ENCODE data around the gene CEACAM3. TPM values are rescaled to one million over a fixed set of nuclear protein-coding genes. Genes with fewer than 3 reads are reported as not detected.

Gene CEACAM3
- total and polyA plus RNA-seq, 4 donors, result 0.37 to 0.70 (median 0.59) TPM; not detected in 1

DNA sequence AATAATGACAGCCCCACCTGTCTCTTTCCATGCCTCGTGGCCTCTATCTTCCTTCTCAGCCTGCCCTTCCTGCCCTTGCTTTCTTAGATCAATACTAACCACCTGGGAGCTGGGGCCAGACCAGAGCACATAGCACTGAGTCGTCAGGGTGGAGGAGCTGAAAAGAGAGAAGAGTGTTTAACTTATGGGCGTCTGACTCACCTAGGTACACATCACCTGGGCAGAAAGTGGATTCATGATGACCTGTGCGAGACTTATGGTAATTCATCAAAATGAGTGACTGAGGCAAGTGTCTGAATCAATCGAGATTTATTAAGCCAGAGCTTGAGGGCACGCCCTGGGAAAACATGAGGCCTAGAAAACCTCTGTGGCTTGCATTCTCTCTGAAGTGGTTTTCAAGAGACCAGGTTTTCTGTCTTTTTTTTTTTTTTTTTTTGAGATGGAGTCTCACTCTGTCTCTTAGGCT, 21.8 kb upstream of the CEACAM3 start:
- 51% methylated on average over 6 of the region's 6 CpGs for WGBS
- peaks cover 0 to 8% (median 3%) of the 10 kb centered on the region in 4 donors for H3K27me3 ChIP-seq (ENCODE audit: control insufficient read depth in 4 of 4, insufficient read depth in 4 of 4, low read length in 3 of 4)
- no peak overlapping the region for H3K27ac ChIP-seq (ENCODE audit: low read depth in 1 of 2, low read length in 2 of 2)
- TF ChIP-seq GABPA (IDR thresholded peaks at IDR 0.05 in 1 of 2, conservative IDR thresholded peaks at IDR 0.05 in 1 of 2) (no peak), YY1 (IDR thresholded peaks at IDR 0.05) (no peak), RAD21 (IDR thresholded peaks at IDR 0.05) (no peak), ATF3 (IDR thresholded peaks at IDR 0.05) (no peak), JUND (IDR thresholded peaks at IDR 0.05) (no peak)
- no peak overlapping the region for H3K9ac ChIP-seq (ENCODE audit: low read depth in 1 of 2, low read length in 2 of 2)
- no peak overlapping the region for H3K4me3 ChIP-seq (ENCODE audit: low read depth in 1 of 3, low read length in 3 of 3)
- no peaks in the 10 kb centered on the region for H3K36me3 ChIP-seq (ENCODE audit: control insufficient read depth in 4 of 4, insufficient read depth in 3 of 4, low read depth in 1 of 4, low read length in 3 of 4)
- H3K9me3 ChIP-seq (ENCODE audit: control insufficient read depth in 4 of 4, low read length in 3 of 4), result no peaks in the 10 kb centered on the region
- no peaks in the 10 kb centered on the region for H3K4me1 ChIP-seq (ENCODE audit: control insufficient read depth in 4 of 4, insufficient read depth in 4 of 4, low read length in 3 of 4)
- DNase-seq (ENCODE audit: low spot score), result no peak

GRCh38 chr19:41776700-41777099, 19.7 kb upstream of the CEACAM3 start:
- TF ChIP-seq ATF3 (IDR thresholded peaks at IDR 0.05) (no peak), JUND (IDR thresholded peaks at IDR 0.05) (no peak), TAF1 (conservative IDR thresholded peaks at IDR 0.05) (no peak), FOXA1 (IDR thresholded peaks at IDR 0.05) (no peak), HNF4G (IDR thresholded peaks at IDR 0.05) (no peak), GABPA (IDR thresholded peaks at IDR 0.05 in 1 of 2, conservative IDR thresholded peaks at IDR 0.05 in 1 of 2) (no peak)
- TF ChIP-seq, protein P1, sequence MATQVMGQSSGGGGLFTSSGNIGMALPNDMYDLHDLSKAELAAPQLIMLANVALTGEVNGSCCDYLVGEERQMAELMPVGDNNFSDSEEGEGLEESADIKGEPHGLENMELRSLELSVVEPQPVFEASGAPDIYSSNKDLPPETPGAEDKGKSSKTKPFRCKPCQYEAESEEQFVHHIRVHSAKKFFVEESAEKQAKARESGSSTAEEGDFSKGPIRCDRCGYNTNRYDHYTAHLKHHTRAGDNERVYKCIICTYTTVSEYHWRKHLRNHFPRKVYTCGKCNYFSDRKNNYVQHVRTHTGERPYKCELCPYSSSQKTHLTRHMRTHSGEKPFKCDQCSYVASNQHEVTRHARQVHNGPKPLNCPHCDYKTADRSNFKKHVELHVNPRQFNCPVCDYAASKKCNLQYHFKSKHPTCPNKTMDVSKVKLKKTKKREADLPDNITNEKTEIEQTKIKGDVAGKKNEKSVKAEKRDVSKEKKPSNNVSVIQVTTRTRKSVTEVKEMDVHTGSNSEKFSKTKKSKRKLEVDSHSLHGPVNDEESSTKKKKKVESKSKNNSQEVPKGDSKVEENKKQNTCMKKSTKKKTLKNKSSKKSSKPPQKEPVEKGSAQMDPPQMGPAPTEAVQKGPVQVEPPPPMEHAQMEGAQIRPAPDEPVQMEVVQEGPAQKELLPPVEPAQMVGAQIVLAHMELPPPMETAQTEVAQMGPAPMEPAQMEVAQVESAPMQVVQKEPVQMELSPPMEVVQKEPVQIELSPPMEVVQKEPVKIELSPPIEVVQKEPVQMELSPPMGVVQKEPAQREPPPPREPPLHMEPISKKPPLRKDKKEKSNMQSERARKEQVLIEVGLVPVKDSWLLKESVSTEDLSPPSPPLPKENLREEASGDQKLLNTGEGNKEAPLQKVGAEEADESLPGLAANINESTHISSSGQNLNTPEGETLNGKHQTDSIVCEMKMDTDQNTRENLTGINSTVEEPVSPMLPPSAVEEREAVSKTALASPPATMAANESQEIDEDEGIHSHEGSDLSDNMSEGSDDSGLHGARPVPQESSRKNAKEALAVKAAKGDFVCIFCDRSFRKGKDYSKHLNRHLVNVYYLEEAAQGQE (IDR thresholded peaks at IDR 0.05), result no peak
- TF ChIP-seq, protein P2, sequence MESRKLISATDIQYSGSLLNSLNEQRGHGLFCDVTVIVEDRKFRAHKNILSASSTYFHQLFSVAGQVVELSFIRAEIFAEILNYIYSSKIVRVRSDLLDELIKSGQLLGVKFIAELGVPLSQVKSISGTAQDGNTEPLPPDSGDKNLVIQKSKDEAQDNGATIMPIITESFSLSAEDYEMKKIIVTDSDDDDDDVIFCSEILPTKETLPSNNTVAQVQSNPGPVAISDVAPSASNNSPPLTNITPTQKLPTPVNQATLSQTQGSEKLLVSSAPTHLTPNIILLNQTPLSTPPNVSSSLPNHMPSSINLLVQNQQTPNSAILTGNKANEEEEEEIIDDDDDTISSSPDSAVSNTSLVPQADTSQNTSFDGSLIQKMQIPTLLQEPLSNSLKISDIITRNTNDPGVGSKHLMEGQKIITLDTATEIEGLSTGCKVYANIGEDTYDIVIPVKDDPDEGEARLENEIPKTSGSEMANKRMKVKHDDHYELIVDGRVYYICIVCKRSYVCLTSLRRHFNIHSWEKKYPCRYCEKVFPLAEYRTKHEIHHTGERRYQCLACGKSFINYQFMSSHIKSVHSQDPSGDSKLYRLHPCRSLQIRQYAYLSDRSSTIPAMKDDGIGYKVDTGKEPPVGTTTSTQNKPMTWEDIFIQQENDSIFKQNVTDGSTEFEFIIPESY (IDR thresholded peaks at IDR 0.05), result no peak
- TF ChIP-seq, protein P3, sequence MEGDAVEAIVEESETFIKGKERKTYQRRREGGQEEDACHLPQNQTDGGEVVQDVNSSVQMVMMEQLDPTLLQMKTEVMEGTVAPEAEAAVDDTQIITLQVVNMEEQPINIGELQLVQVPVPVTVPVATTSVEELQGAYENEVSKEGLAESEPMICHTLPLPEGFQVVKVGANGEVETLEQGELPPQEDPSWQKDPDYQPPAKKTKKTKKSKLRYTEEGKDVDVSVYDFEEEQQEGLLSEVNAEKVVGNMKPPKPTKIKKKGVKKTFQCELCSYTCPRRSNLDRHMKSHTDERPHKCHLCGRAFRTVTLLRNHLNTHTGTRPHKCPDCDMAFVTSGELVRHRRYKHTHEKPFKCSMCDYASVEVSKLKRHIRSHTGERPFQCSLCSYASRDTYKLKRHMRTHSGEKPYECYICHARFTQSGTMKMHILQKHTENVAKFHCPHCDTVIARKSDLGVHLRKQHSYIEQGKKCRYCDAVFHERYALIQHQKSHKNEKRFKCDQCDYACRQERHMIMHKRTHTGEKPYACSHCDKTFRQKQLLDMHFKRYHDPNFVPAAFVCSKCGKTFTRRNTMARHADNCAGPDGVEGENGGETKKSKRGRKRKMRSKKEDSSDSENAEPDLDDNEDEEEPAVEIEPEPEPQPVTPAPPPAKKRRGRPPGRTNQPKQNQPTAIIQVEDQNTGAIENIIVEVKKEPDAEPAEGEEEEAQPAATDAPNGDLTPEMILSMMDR (IDR thresholded peaks at IDR 0.05; ENCODE audit: low read depth, low read length, missing input control), result no peak

More at GRCh38 chr19:41776700-41777099, 19.7 kb upstream of the CEACAM3 start:
- Histone ChIP-seq H3K4me1 (ENCODE audit: control insufficient read depth in 4 of 4, insufficient read depth in 4 of 4, low read length in 3 of 4) (no peaks in the 10 kb centered on the region), H3K27me3 (ENCODE audit: control insufficient read depth in 4 of 4, insufficient read depth in 4 of 4, low read length in 3 of 4) (peaks cover 0 to 11% (median 3%) of the 10 kb centered on the region in 4 donors), H3K27ac (ENCODE audit: low read depth in 1 of 2, low read length in 2 of 2) (no peak overlapping the region), H3K36me3 (ENCODE audit: control insufficient read depth in 4 of 4, insufficient read depth in 3 of 4, low read depth in 1 of 4, low read length in 3 of 4) (no peaks in the 10 kb centered on the region), H3K9ac (ENCODE audit: low read depth in 1 of 2, low read length in 2 of 2) (no peak overlapping the region), H3K9me3 (ENCODE audit: control insufficient read depth in 4 of 4, low read length in 3 of 4) (no peaks in the 10 kb centered on the region), H3K4me3 (ENCODE audit: low read depth in 1 of 3, low read length in 3 of 3) (no peak overlapping the region)
- no peak for DNase-seq (ENCODE audit: low spot score)
- 62% methylated on average over 2 of the region's 2 CpGs for WGBS

All from liver (tissue), 9 donors.